H1 (cell line): Measurements from ENCODE around the gene MAML3. TPM values are rescaled to one million over a fixed set of nuclear protein-coding genes. Genes with fewer than 3 reads are reported as not detected.

Experiments
- MAFK ChIP-seq: IDR thresholded peaks from 2 replicates; pipeline ENCODE4 v1.6.1; 2012; ENCODE audit warnings: low read depth, mild to moderate bottlenecking, improper control_type of control experiment, low read length
- NRF1 ChIP-seq: IDR thresholded peaks from 2 replicates; pipeline ENCODE4 v1.6.1; 2011; ENCODE audit warnings: mild to moderate bottlenecking, low read depth, low read length, improper control_type of control experiment
- POU5F1 ChIP-seq: IDR thresholded peaks from 2 replicates; pipeline ENCODE4 v1.6.1; 2011; ENCODE audit warnings: low read depth, mild to moderate bottlenecking, low read length, moderate library complexity
- polyA plus RNA-seq, 7 experiments: library from polyadenylated mRNA; depleted of rRNA in 3 of 7; stranded (reverse) in 5 of 7; unstranded in 2 of 7; fragments of >200 nt in 5 of 7; fragments of 200-250 nt in 2 of 7; gene quantifications; 1 replicate in 5 of 7; 2 replicates in 1 of 7; 4 replicates in 1 of 7; pipeline versions ENCODE4 v1.2.1 to v1.2.3, GENCODE V29; 2011 to 2013; ENCODE audit warnings: missing spikeins in 2 of 7, mixed read lengths in 2 of 7
- total RNA-seq: library from RNA; stranded (reverse); fragmentation: NEBNext Ultra II Directional; extraction: Animal tissue kit (Norgen Biotek cat#: 25700); gene quantifications from 2 replicates; pipeline ENCODE4 v1.2.1, GENCODE V29; 2021

Gene MAML3
- total and polyA plus RNA-seq, 2 of the 8 experiments (the other 6 are each of a cell fraction or from before 2014, with no cell fraction given): 2.1 to 5.7 TPM

DNA sequence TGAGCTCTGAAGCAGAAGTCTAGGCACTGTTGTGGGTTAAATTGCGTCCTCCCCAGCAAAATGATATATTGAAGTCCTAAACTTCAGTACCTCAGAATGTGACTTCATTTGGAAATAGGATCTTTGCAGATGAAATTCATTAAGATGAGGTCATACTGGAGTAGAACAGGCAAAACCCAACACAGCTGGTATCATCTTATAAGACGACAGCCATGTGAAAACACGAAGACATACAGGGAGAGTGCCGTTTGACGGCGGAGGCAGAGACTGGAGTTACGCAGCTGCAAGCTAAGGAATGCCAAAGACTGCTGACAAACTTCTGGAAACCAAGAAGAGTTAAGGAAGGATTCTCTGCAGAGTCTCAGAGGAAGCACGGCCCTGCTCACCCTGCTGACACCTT is 241.5 kb downstream of the MAML3 start (continued):
- TF ChIP-seq MAFK (no peak), POU5F1 (no peak), NRF1 (no peak)
